IMR-90 (cell line): ENCODE results near the gene DHX38. TPM values are rescaled to one million over a fixed set of nuclear protein-coding genes. Genes with fewer than 3 reads are reported as not detected.

Experiments used
- ATAC-seq: fragments of 200-7000 bp; cut with Tn5 transposase; 2 replicates; pipeline ENCODE4 v1.9.1; 2020; ENCODE audit warnings: low read depth, mild to moderate bottlenecking, moderate library complexity
- BruUV-seq: library from RNA; stranded (reverse); fragments of 400-500 nt; replicated peaks from 2 replicates; lab custom pipeline; 2021; lab: Mats Ljungman, UMichigan
- CTCF ChIA-PET: fragments of 300-600 bp; formaldehyde crosslinking; extraction: SDS; loops from one replicate; lab custom pipeline; 2021; ENCODE audit warnings: antibody characterized with exemption; lab: Yijun Ruan, JAX
- POLR2A ChIA-PET: fragments of 300-600 bp; sonication (Branson Sonifier 250); formaldehyde crosslinking; loops from one replicate; lab custom pipeline; 2022; ENCODE audit warnings: antibody characterized with exemption; ENCODE audit not compliant: unreplicated experiment; lab: Charles Lee
- DNase-seq: peaks from one replicate; pipeline ENCODE4 v3.0.0; 2013
- H2AFZ ChIP-seq: replicated peaks from 2 replicates; pipeline ENCODE3; 2013; ENCODE audit warnings: low read length, mild to moderate bottlenecking; ENCODE audit not compliant: poor library complexity
- H2AK5ac ChIP-seq: 2 replicates; pipeline ENCODE4 v1.6.1; 2013; ENCODE audit warnings: low read depth, low read length, inconsistent platforms
- H2AK9ac ChIP-seq: replicated peaks from 2 replicates; pipeline ENCODE3; 2013; ENCODE audit warnings: mild to moderate bottlenecking, low read depth, low read length, moderate library complexity; ENCODE audit not compliant: poor library complexity
- H2BK120ac ChIP-seq: 2 replicates; pipeline ENCODE4 v1.6.1; 2013; ENCODE audit warnings: low read depth, low read length, inconsistent platforms
- H2BK15ac ChIP-seq: 3 replicates; pipeline ENCODE4 v1.6.1; 2013; ENCODE audit warnings: low read depth, low read length, inconsistent platforms
- H2BK20ac ChIP-seq: 2 replicates; pipeline ENCODE4 v1.6.1; 2013; ENCODE audit warnings: low read depth, mild to moderate bottlenecking, inconsistent platforms, low read length, moderate library complexity
- H2BK5ac ChIP-seq: 2 replicates; pipeline ENCODE4 v1.6.1; 2013; ENCODE audit warnings: mild to moderate bottlenecking, low read depth, low read length, inconsistent platforms; ENCODE audit not compliant: poor library complexity, severe bottlenecking
- H3K14ac ChIP-seq: replicated peaks from 2 replicates; pipeline ENCODE4 v1.6.1; 2013; ENCODE audit warnings: low read depth, low read length, inconsistent platforms
- H3K18ac ChIP-seq: 2 replicates; pipeline ENCODE4 v1.6.1; 2013; ENCODE audit warnings: low read depth, low read length, control low read depth
- H3K23ac ChIP-seq: 2 replicates; pipeline ENCODE4 v1.6.1; 2013; ENCODE audit warnings: low read depth, low read length, inconsistent platforms
- H3K27ac ChIP-seq: 2 replicates; pipeline ENCODE4 v1.5.1; 2013; ENCODE audit warnings: mild to moderate bottlenecking, control low read depth, low read length; ENCODE audit not compliant: insufficient read depth
- H3K27me3 ChIP-seq: 2 replicates; pipeline ENCODE4 v1.6.1; 2013; ENCODE audit warnings: low read length; ENCODE audit not compliant: control insufficient read depth, insufficient read depth
- H3K36me3 ChIP-seq: 2 replicates; pipeline ENCODE4 v1.6.1; 2013; ENCODE audit warnings: low read length, mixed read lengths; ENCODE audit not compliant: control insufficient read depth, insufficient read depth
- H3K4ac ChIP-seq: 2 replicates; pipeline ENCODE4 v1.6.1; 2013; ENCODE audit warnings: low read depth, low read length, inconsistent platforms
- H3K4me1 ChIP-seq: 2 replicates; pipeline ENCODE4 v1.6.1; 2013; ENCODE audit warnings: low read length, mixed read lengths; ENCODE audit not compliant: control insufficient read depth, insufficient read depth
- H3K4me2 ChIP-seq: 2 replicates; pipeline ENCODE4 v1.6.1; 2013; ENCODE audit warnings: low read depth, mild to moderate bottlenecking, control low read depth, low read length, moderate library complexity
- H3K4me3 ChIP-seq: 2 replicates; pipeline ENCODE4 v1.5.1; 2013; ENCODE audit warnings: low read depth, mild to moderate bottlenecking, control low read depth, low read length, moderate library complexity; ENCODE audit not compliant: insufficient read depth
- H3K56ac ChIP-seq: 2 replicates; pipeline ENCODE4 v1.6.1; 2013; ENCODE audit warnings: low read length, inconsistent platforms; ENCODE audit not compliant: insufficient read depth; ENCODE audit errors: extremely low read depth
- H3K79me1 ChIP-seq, 2 experiments: 2 replicates each; pipeline ENCODE4 v1.6.1; 2013; ENCODE audit warnings: low read length in 2 of 2, inconsistent platforms in 1 of 2, low read depth in 1 of 2
- H3K9ac ChIP-seq: 2 replicates; pipeline ENCODE4 v1.6.1; 2013; ENCODE audit warnings: low read depth, low read length, control low read depth
- H3K9me1 ChIP-seq: 2 replicates; pipeline ENCODE4 v1.6.1; 2013; ENCODE audit warnings: low read length, inconsistent platforms; ENCODE audit not compliant: insufficient read depth
- H3K9me3 ChIP-seq: 2 replicates; pipeline ENCODE4 v1.6.1; 2013; ENCODE audit warnings: low read length; ENCODE audit not compliant: control insufficient read depth, insufficient read depth
- H4K20me1 ChIP-seq: 2 replicates; pipeline ENCODE4 v1.6.1; 2013; ENCODE audit warnings: low read length, inconsistent platforms; ENCODE audit not compliant: insufficient read depth
- H4K5ac ChIP-seq: 2 replicates; pipeline ENCODE4 v1.6.1; 2013; ENCODE audit warnings: mild to moderate bottlenecking, low read depth, low read length, control low read depth
- H4K8ac ChIP-seq, 2 experiments: 2 replicates each; pipeline ENCODE4 v1.6.1; 2013; ENCODE audit warnings: low read depth in 2 of 2, low read length in 2 of 2, control low read depth in 1 of 2, inconsistent platforms in 1 of 2
- H4K91ac ChIP-seq: 2 replicates; pipeline ENCODE4 v1.6.1; 2013; ENCODE audit warnings: low read depth, low read length, inconsistent platforms; ENCODE audit not compliant: insufficient read depth
- BHLHE40 ChIP-seq: fragments of 150-350 bp; IDR thresholded peaks from 2 replicates; pipeline ENCODE4 v1.6.1; 2016; ENCODE audit warnings: mild to moderate bottlenecking, low read depth, low read length
- CEBPB ChIP-seq: IDR thresholded peaks from 2 replicates; pipeline ENCODE4 v1.6.1; 2012; ENCODE audit warnings: low read depth, low read length, improper control_type of control experiment
- CTCF ChIP-seq: conservative IDR thresholded peaks from 2 replicates; pipeline ENCODE4 v1.5.1; 2012; ENCODE audit warnings: mild to moderate bottlenecking, low read depth, low read length, improper control_type of control experiment
- FOS ChIP-seq: fragments of 150-350 bp; IDR thresholded peaks from 2 replicates; pipeline ENCODE4 v1.6.1; 2016; ENCODE audit warnings: low read depth, low read length
- MAFK ChIP-seq: IDR thresholded peaks from 2 replicates; pipeline ENCODE4 v1.6.1; 2012; ENCODE audit warnings: low read depth, low read length, improper control_type of control experiment
- MAZ ChIP-seq: IDR thresholded peaks from 2 replicates; pipeline ENCODE4 v1.6.1; 2012; ENCODE audit warnings: low read depth, mild to moderate bottlenecking, low read length, improper control_type of control experiment, moderate library complexity, borderline replicate concordance
- NFE2L2 ChIP-seq: fragments of 150-350 bp; IDR thresholded peaks from 2 replicates; pipeline ENCODE4 v1.6.1; 2016; ENCODE audit warnings: low read depth, mild to moderate bottlenecking, low read length
- POLR2A ChIP-seq: IDR thresholded peaks from 2 replicates; pipeline ENCODE4 v1.6.1; 2012; ENCODE audit warnings: mild to moderate bottlenecking, low read depth, low read length
- RCOR1 ChIP-seq: IDR thresholded peaks from 2 replicates; pipeline ENCODE4 v1.6.1; 2012; ENCODE audit warnings: mild to moderate bottlenecking, low read length, improper control_type of control experiment; ENCODE audit not compliant: insufficient replicate concordance
- SMC3 ChIP-seq: fragments of 150-350 bp; IDR thresholded peaks from 2 replicates; pipeline ENCODE4 v1.6.1; 2016; ENCODE audit warnings: low read depth, mild to moderate bottlenecking, antibody characterized with exemption, low read length, moderate library complexity
- WGBS, 2 experiments: methylation state at CpG; one replicate each; pipeline versions ENCODE4 v1.1.5 to v1.1.7; 2013; ENCODE audit warnings: missing lambda C conversion rate in 2 of 2; ENCODE audit not compliant: insufficient read length in 1 of 2; ENCODE audit errors: extremely low coverage in 2 of 2; 5-methylcytosine and 5-hydroxymethylcytosine counted together
- dilution Hi-C: fragments of 300-500 bp; cut with HindIII; formaldehyde crosslinking; loops from one replicate; pipeline ENCODE4 v1.14.3; 2018; ENCODE audit warnings: low sequenced_read_pairs; ENCODE audit not compliant: unreplicated experiment
- in situ Hi-C: fragments of 300-500 bp; cut with MboI; formaldehyde crosslinking; loops from 3 replicates; pipeline ENCODE4 v1.14.3; 2019; ENCODE audit warnings: low sequenced_read_pairs, inconsistent platforms, mixed read lengths
- intact Hi-C: fragments of 100-400 bp; cut with micrococcal nuclease; formaldehyde crosslinking; loops from 2 replicates; pipeline ENCODE4 v1.10.0; 2022
- polyA plus RNA-seq, 3 experiments: library from polyadenylated mRNA; depleted of rRNA; stranded (reverse); fragments of >200 nt; gene quantifications; 2 replicates each; pipeline ENCODE4 v1.2.3, GENCODE V29; 2012; ENCODE audit warnings: low replicate concordance in 1 of 3
- total RNA-seq: library from RNA; depleted of rRNA; stranded (reverse); fragments of >200 nt; gene quantifications from 2 replicates; pipeline ENCODE4 v1.2.3, GENCODE V29; 2012
- TF ChIP-seq, protein P1 (sequence below): fragments of 150-350 bp; IDR thresholded peaks from 2 replicates; pipeline ENCODE4 v1.6.1; 2016; ENCODE audit warnings: low read depth, mild to moderate bottlenecking, low read length, moderate library complexity, borderline replicate concordance
- TF ChIP-seq, protein P2 (sequence below): fragments of 150-350 bp; IDR thresholded peaks from 2 replicates; pipeline ENCODE4 v1.6.1; 2017; ENCODE audit warnings: mild to moderate bottlenecking, antibody characterized with exemption, low read length, low read depth

DHX38 gene
- total and polyA plus RNA-seq, 2 of the 4 experiments (the other 2 are of a cell fraction) = 45.4 to 49.6 TPM

- ATAC-seq (no peak), DNase-seq (peak; percentile 4)
- WGBS, 2 experiments = 73% methylated on average over 4 of the region's 4 CpGs; no CpG with 5 or more reads in 1 of the 2 experiments
Observed at GRCh38 chr16:72068930-72069329, 24.7 kb upstream of the DHX38 start.

More at GRCh38 chr16:72068930-72069329, 24.7 kb upstream of the DHX38 start:
- no peak overlapping the region for H2BK5ac ChIP-seq
- no peaks in the 10 kb centered on the region for H3K36me3 ChIP-seq
- intact Hi-C loops = no loop called here
- no peak overlapping the region for H2BK20ac ChIP-seq
- no peak overlapping the region for H3K4me3 ChIP-seq
- no TSS peak for BruUV-seq
- no peak overlapping the region for H3K14ac ChIP-seq
- no peak overlapping the region for H3K9ac ChIP-seq
- no peak overlapping the region for H3K18ac ChIP-seq
- no peak overlapping the region for H4K8ac ChIP-seq
- no peak for TF ChIP-seq MAFK
- no peak for TF ChIP-seq CEBPB
- no peak for TF ChIP-seq POLR2A
- no peak for TF ChIP-seq MAZ
- TF ChIP-seq, protein P1, sequence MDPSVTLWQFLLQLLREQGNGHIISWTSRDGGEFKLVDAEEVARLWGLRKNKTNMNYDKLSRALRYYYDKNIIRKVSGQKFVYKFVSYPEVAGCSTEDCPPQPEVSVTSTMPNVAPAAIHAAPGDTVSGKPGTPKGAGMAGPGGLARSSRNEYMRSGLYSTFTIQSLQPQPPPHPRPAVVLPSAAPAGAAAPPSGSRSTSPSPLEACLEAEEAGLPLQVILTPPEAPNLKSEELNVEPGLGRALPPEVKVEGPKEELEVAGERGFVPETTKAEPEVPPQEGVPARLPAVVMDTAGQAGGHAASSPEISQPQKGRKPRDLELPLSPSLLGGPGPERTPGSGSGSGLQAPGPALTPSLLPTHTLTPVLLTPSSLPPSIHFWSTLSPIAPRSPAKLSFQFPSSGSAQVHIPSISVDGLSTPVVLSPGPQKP = no peak
- TF ChIP-seq, protein P2, sequence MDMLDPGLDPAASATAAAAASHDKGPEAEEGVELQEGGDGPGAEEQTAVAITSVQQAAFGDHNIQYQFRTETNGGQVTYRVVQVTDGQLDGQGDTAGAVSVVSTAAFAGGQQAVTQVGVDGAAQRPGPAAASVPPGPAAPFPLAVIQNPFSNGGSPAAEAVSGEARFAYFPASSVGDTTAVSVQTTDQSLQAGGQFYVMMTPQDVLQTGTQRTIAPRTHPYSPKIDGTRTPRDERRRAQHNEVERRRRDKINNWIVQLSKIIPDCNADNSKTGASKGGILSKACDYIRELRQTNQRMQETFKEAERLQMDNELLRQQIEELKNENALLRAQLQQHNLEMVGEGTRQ = no peak
- TF ChIP-seq FOS = no peak
- TF ChIP-seq RCOR1 = no peak
- TF ChIP-seq NFE2L2 = no peak
- no peak for TF ChIP-seq BHLHE40
- no peak for TF ChIP-seq CTCF
- TF ChIP-seq SMC3 = no peak
- no peak overlapping the region for H3K4me2 ChIP-seq
- no peaks in the 10 kb centered on the region for H4K20me1 ChIP-seq
- H3K4ac ChIP-seq = no peak overlapping the region
- no peak overlapping the region for H4K5ac ChIP-seq
- dilution Hi-C loops = no loop called here
- no peak overlapping the region for H2AFZ ChIP-seq
- H3K27ac ChIP-seq = no peak overlapping the region
- peaks cover 2% of the 10 kb centered on the region; the same call in 1 of the 2 replicates for H3K27me3 ChIP-seq
- no peak overlapping the region for H2AK9ac ChIP-seq
- no peak overlapping the region for H2AK5ac ChIP-seq
- H3K9me3 ChIP-seq = no peaks in the 10 kb centered on the region
- ChIA-PET POLR2A (no interaction called here), CTCF (no interaction called here)
- H2BK15ac ChIP-seq = no peak overlapping the region
- in situ Hi-C loops = no loop called here
- H3K9me1 ChIP-seq = 0 out of 2 replicates have a peak, but pooled peaks cover 3% of the 10 kb centered on the region
- H3K79me1 ChIP-seq = no peaks in the 10 kb centered on the region
- H4K91ac ChIP-seq = no peak overlapping the region
- no peak overlapping the region for H3K56ac ChIP-seq
- H3K4me1 ChIP-seq = no peaks in the 10 kb centered on the region
- no peak overlapping the region for H3K23ac ChIP-seq
- no peak overlapping the region for H2BK120ac ChIP-seq
